Endothelial cell of umbilical vein (primary cell): Measurements from ENCODE around the gene UBL3. TPM values are rescaled to one million over a fixed set of nuclear protein-coding genes. Genes with fewer than 3 reads are reported as not detected.

ENCODE experiments used
- BruUV-seq: library from RNA; stranded (reverse); fragments of 400-500 nt; replicated peaks from 2 replicates; lab custom pipeline; 2021; lab: Mats Ljungman, UMichigan
- CTCF ChIA-PET: fragments of 300-600, 350-600 bp; sonication (Branson Sonifier 250); formaldehyde crosslinking; loops from one replicate; lab custom pipeline; 2021; ENCODE audit warnings: antibody characterized with exemption, inconsistent platforms; lab: Charles Lee
- POLR2A ChIA-PET: fragments of 300-600, 350-600 bp; sonication (Branson Sonifier 250); formaldehyde crosslinking; loops from one replicate; lab custom pipeline; 2021; ENCODE audit warnings: antibody characterized with exemption, inconsistent platforms; lab: Charles Lee
- DNase-seq: peaks from one replicate; pipeline ENCODE4 v3.0.0-alpha.2; 2011; ENCODE audit warnings: low read depth, low spot score
- FAIRE-seq: peaks from 2 replicates; lab custom pipeline; 2011; peaks lifted over from hg19 to GRCh38; lab: Jason Lieb, UNC
- H2AFZ ChIP-seq: 2 replicates; pipeline ENCODE4 v1.6.0; 2012; ENCODE audit warnings: low read depth, low read length, control low read depth, inconsistent platforms
- H3K27ac ChIP-seq: 2 replicates; pipeline ENCODE4 v1.5.1; 2011; ENCODE audit warnings: low read depth, mild to moderate bottlenecking, control low read depth, low read length, moderate library complexity; ENCODE audit not compliant: insufficient read depth
- H3K27me3 ChIP-seq, 2 experiments: 2 replicates each; pipeline versions ENCODE4 v1.6.0 to v1.6.1; 2011; ENCODE audit warnings: low read length in 2 of 2, mixed read lengths in 1 of 2; ENCODE audit not compliant: control insufficient read depth in 2 of 2, insufficient read depth in 2 of 2
- H3K36me3 ChIP-seq, 2 experiments: 2 replicates in 1 of 2; 3 replicates in 1 of 2; pipeline ENCODE4 v1.5.1; 2011; ENCODE audit warnings: low read length in 2 of 2, mild to moderate bottlenecking in 1 of 2, moderate library complexity in 1 of 2; ENCODE audit not compliant: control insufficient read depth in 2 of 2, insufficient read depth in 2 of 2; ENCODE audit errors: extremely low read depth in 1 of 2
- H3K4me1 ChIP-seq: 3 replicates; pipeline ENCODE4 v1.5.1; 2011; ENCODE audit warnings: mild to moderate bottlenecking, low read length; ENCODE audit not compliant: control insufficient read depth, insufficient read depth; ENCODE audit errors: extremely low read depth
- H3K4me2 ChIP-seq: 2 replicates; pipeline ENCODE4 v1.6.1; 2011; ENCODE audit warnings: low read length, control low read depth, mixed read lengths; ENCODE audit not compliant: insufficient read depth
- H3K4me3 ChIP-seq, 3 experiments: fragments of 200-600 bp in 1 of 3; sonication (generic), shearing (Covaris generic) in 1 of 3; replicated peaks in 1 of 3; 2 replicates each; pipeline ENCODE4 v1.5.1; 2011 to 2016; ENCODE audit warnings: control low read depth in 3 of 3, low read length in 3 of 3, mild to moderate bottlenecking in 2 of 3, inconsistent platforms in 1 of 3, low read depth in 1 of 3, moderate library complexity in 1 of 3; ENCODE audit not compliant: insufficient read depth in 1 of 3
- H3K79me2 ChIP-seq: 2 replicates; pipeline ENCODE4 v1.6.0; 2012; ENCODE audit warnings: low read length, inconsistent platforms; ENCODE audit not compliant: control insufficient read depth, insufficient read depth
- H3K9ac ChIP-seq: replicated peaks from 2 replicates; pipeline ENCODE3; 2011; ENCODE audit warnings: low read length, control low read depth; ENCODE audit not compliant: insufficient read depth; ENCODE audit errors: extremely low read depth
- H3K9me1 ChIP-seq: replicated peaks from 3 replicates; pipeline ENCODE4 v1.6.0; 2011; ENCODE audit warnings: mild to moderate bottlenecking, low read length; ENCODE audit not compliant: control insufficient read depth, insufficient read depth; ENCODE audit errors: extremely low read depth
- H3K9me3 ChIP-seq: replicated peaks from 2 replicates; pipeline ENCODE4 v1.5.1; 2012; ENCODE audit warnings: low read length, inconsistent platforms; ENCODE audit not compliant: control insufficient read depth, insufficient read depth
- H4K20me1 ChIP-seq: replicated peaks from 2 replicates; pipeline ENCODE3; 2011; ENCODE audit warnings: mild to moderate bottlenecking, low read length; ENCODE audit not compliant: control insufficient read depth, insufficient read depth; ENCODE audit errors: extremely low read depth
- EZH2 ChIP-seq: IDR thresholded peaks from 2 replicates; pipeline ENCODE4 v1.6.1; 2012; ENCODE audit warnings: borderline replicate concordance, low read depth, mild to moderate bottlenecking, moderate library complexity, low read length, inconsistent platforms; ENCODE audit not compliant: severe bottlenecking
- FOS ChIP-seq: IDR thresholded peaks from 2 replicates; pipeline ENCODE4 v1.6.1; 2011; ENCODE audit warnings: mild to moderate bottlenecking, low read length, moderate library complexity, borderline replicate concordance; ENCODE audit not compliant: insufficient read depth
- GATA2 ChIP-seq: IDR thresholded peaks from 2 replicates; pipeline ENCODE4 v1.7.0; 2011; ENCODE audit warnings: low read depth, mild to moderate bottlenecking, moderate library complexity, mixed read lengths, low read length; ENCODE audit not compliant: insufficient read length, insufficient read depth
- JUN ChIP-seq: IDR thresholded peaks from 2 replicates; pipeline ENCODE4 v1.6.1; 2011; ENCODE audit warnings: borderline replicate concordance, low read depth; ENCODE audit not compliant: insufficient read length, insufficient read depth
- MYC ChIP-seq: IDR thresholded peaks from one replicate; pipeline ENCODE4 v1.6.1; 2011; ENCODE audit warnings: mild to moderate bottlenecking, low read depth, low read length
- POLR2A ChIP-seq: IDR thresholded peaks from 2 replicates; pipeline ENCODE4 v1.6.1; 2012; ENCODE audit warnings: low read depth, mild to moderate bottlenecking, control low read depth, low read length
- POLR2AphosphoS5 ChIP-seq: IDR thresholded peaks from 2 replicates; pipeline ENCODE4 v1.6.1; 2012; ENCODE audit warnings: low read depth, mild to moderate bottlenecking, control low read depth, low read length, moderate library complexity; ENCODE audit not compliant: insufficient read depth
- dilution Hi-C: fragments of 300-500 bp; cut with MboI; formaldehyde crosslinking; loops from one replicate; pipeline ENCODE4 v1.15.0; 2019; ENCODE audit warnings: low sequenced_read_pairs; ENCODE audit not compliant: extremely low pct_ligation_motif_present
- intact Hi-C: fragments of 100-400 bp; cut with micrococcal nuclease; formaldehyde crosslinking; loops from one replicate; pipeline ENCODE4 v1.10.0; 2022
- polyA plus RNA-seq, 4 experiments: library from polyadenylated mRNA; depleted of rRNA in 3 of 4; stranded (reverse) in 3 of 4; unstranded in 1 of 4; fragments of >200 nt; gene quantifications; 2 replicates each; pipeline versions ENCODE4 v1.2.1 to v1.2.3, GENCODE V29; 2011 to 2012; ENCODE audit warnings: missing spikeins in 1 of 4
- total RNA-seq: library from RNA; stranded (reverse); gene quantifications from 2 replicates; pipeline ENCODE4 v1.2.3, GENCODE V29; 2021
- TF ChIP-seq, protein P1 (sequence below), 2 donors: IDR thresholded peaks; 1 replicate in 1 of 2; 2 replicates in 1 of 2; pipeline ENCODE4 v1.5.1; 2011; ENCODE audit warnings: low read length in 2 of 2, mild to moderate bottlenecking in 2 of 2, moderate library complexity in 2 of 2, control low read depth in 1 of 2, inconsistent platforms in 1 of 2, low read depth in 1 of 2; ENCODE audit not compliant: insufficient read depth in 1 of 2; ENCODE audit errors: extremely low read depth in 1 of 2
- TF ChIP-seq, protein P2 (sequence below): IDR thresholded peaks from 2 replicates; pipeline ENCODE4 v1.6.1; 2011; ENCODE audit not compliant: insufficient read depth, insufficient read length

Gene UBL3
- total and polyA plus RNA-seq, 2 donors (not counting 3 experiments of a cell fraction or from before 2014, with no cell fraction given): 4.8 to 11.8 TPM

GRCh38 chr13:29805994-29806979, 44.1 kb downstream of the UBL3 start:
- Histone ChIP-seq H3K27me3 (no peaks in the 10 kb centered on the region), H2AFZ (no peak overlapping the region), H3K36me3 (no peaks in the 10 kb centered on the region), H3K9me1 (no peaks in the 10 kb centered on the region), H3K4me2 (no peak overlapping the region), H3K9me3 (no peaks in the 10 kb centered on the region), H3K27ac (no peak overlapping the region), H3K9ac (no peak overlapping the region), H3K4me3 (no peak overlapping the region), H3K4me1 (no peaks in the 10 kb centered on the region), H3K79me2 (peaks cover 6% of the 10 kb centered on the region), H4K20me1 (peaks cover 8% of the 10 kb centered on the region)
- intact Hi-C loops: no loop called here
- DNase-seq (no peak), FAIRE-seq (no peak)
- POLR2A ChIA-PET: no interaction called here
- dilution Hi-C loops: no loop called here
- TF ChIP-seq JUN: no peak
- TF ChIP-seq, protein P1, sequence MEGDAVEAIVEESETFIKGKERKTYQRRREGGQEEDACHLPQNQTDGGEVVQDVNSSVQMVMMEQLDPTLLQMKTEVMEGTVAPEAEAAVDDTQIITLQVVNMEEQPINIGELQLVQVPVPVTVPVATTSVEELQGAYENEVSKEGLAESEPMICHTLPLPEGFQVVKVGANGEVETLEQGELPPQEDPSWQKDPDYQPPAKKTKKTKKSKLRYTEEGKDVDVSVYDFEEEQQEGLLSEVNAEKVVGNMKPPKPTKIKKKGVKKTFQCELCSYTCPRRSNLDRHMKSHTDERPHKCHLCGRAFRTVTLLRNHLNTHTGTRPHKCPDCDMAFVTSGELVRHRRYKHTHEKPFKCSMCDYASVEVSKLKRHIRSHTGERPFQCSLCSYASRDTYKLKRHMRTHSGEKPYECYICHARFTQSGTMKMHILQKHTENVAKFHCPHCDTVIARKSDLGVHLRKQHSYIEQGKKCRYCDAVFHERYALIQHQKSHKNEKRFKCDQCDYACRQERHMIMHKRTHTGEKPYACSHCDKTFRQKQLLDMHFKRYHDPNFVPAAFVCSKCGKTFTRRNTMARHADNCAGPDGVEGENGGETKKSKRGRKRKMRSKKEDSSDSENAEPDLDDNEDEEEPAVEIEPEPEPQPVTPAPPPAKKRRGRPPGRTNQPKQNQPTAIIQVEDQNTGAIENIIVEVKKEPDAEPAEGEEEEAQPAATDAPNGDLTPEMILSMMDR (IDR thresholded peaks at IDR 0.05; ENCODE audit: extremely low read depth in 1 of 2, insufficient read depth in 1 of 2, low read depth in 1 of 2, low read length in 2 of 2): no peak
- TF ChIP-seq MYC: no peak
- TF ChIP-seq EZH2: no peak
- no peak for TF ChIP-seq FOS
- TF ChIP-seq POLR2A: no peak
- TF ChIP-seq, protein P2, sequence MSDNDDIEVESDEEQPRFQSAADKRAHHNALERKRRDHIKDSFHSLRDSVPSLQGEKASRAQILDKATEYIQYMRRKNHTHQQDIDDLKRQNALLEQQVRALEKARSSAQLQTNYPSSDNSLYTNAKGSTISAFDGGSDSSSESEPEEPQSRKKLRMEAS: no peak
- TF ChIP-seq POLR2AphosphoS5: no peak
- TF ChIP-seq GATA2: no peak
- BruUV-seq: no TSS peak
- CTCF ChIA-PET: interaction anchor here (1.4 kb wide), 1 partner anchor 117 kb away, joined by 4 read pairs; no protein-coding TSS in a partner anchor
